Measurements from ENCODE around the gene TSPYL6.

DNA sequence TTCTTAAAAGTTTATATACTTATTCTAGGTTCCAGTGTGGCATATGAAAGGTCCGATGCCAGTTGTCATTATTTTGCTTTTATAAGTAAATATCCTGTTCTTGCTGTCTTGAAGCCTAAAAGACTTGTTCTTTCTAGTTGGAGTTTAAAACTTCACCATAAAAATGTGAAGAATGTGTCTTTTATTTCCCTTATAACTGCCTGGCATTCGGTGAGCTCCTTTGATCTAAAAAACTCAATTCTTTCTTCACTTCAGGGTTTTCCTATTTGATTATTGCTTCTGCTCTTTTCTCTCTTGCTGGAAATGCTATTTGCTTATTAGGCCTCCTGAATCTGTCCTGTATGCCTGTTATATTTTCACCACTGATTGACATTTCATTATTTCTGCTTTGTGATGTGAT lies 51.6 kb downstream of the TSPYL6 start:
- TF ChIP-seq, protein P1, sequence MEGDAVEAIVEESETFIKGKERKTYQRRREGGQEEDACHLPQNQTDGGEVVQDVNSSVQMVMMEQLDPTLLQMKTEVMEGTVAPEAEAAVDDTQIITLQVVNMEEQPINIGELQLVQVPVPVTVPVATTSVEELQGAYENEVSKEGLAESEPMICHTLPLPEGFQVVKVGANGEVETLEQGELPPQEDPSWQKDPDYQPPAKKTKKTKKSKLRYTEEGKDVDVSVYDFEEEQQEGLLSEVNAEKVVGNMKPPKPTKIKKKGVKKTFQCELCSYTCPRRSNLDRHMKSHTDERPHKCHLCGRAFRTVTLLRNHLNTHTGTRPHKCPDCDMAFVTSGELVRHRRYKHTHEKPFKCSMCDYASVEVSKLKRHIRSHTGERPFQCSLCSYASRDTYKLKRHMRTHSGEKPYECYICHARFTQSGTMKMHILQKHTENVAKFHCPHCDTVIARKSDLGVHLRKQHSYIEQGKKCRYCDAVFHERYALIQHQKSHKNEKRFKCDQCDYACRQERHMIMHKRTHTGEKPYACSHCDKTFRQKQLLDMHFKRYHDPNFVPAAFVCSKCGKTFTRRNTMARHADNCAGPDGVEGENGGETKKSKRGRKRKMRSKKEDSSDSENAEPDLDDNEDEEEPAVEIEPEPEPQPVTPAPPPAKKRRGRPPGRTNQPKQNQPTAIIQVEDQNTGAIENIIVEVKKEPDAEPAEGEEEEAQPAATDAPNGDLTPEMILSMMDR (conservative IDR thresholded peaks at IDR 0.05; ENCODE audit: low read depth, low read length) = no peak
- no peak for TF ChIP-seq EZH2phosphoT487 (IDR thresholded peaks at IDR 0.05; ENCODE audit: borderline replicate concordance, low read length)
- no peak for TF ChIP-seq EZH2 (IDR thresholded peaks at IDR 0.05; ENCODE audit: low read length, unreplicated experiment)

Data from PC-3 (cell line).